HPDE6-E6E7 (cell line): ENCODE measurements around the gene RABGAP1L.
A peak's percentile ranks its signal among the peaks of the same experiment; 100 is the strongest.
"Not testable (repeated sequence)": the region's sequence is repeated elsewhere in the genome, so short reads cannot be mapped to it uniquely, and the experiment has no call there.

ENCODE experiments used
- DNase-seq: peaks from one replicate; pipeline ENCODE4 v3.0.0; 2011; ENCODE audit warnings: missing footprints; ENCODE audit errors: extremely low spot score

Gene RABGAP1L

DNA sequence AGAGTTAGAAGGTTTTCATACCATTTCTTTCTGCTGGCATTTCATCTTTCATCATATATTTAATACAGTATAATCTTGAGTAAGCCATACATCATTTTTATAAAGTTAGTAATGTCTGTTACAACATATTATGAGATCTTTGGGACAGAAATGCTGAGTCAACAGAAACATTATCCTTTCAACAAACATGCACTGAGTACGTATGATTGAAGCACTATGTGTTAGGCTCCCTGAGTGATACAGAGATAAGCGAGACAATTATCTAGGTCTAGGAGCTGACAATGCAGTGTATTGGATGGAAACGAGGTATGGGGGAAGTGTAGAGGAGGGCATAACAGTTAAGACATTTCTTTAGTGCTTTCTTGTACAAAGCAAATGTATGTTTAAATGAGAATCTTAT, 268.7 kb downstream of the RABGAP1L start:
- no peak for DNase-seq

DNA sequence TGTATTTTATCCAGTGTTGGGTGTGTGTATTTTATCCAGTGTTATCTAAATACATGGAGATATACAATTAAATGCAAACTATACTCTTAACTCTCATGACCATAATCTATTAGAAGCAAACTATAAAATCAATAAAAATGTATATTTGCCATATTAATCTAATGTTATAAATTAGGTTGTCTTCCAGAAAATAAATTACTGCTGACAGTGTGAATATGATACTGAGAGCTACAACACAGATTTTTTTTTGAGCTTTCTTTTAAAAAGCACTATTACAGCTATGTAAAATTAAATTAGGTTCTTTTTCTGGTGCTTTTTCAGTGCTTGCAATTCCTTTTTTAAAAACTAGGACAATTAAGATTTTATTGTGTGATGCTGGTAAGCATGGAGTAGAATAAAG, 269.4 kb downstream of the RABGAP1L start:
- DNase-seq: no peak

DNA sequence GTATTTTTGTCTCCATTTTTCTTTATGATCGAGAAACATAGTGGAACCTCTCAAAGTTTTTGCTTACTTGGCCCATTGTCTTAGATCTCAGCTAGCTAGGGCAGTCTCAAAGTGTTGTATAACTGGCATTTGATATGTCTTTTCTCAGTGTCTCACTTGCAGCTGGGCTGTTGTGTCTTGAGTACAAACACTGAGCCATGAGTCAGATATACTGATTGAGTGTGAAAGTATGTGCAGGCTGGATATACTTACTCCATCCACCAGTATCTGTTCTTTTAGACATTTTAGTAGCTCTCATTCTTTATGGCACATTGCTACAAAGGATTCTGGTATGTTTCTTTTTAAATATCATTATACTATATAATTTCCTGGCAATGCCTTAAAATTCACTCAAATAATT, 274.1 kb downstream of the RABGAP1L start:
- DNase-seq: peak; percentile 3

- DNase-seq: no peak
These were observed 286.0 kb downstream of the RABGAP1L start for GRCh38 chr1:174445351-174445750.

- no peak for DNase-seq
These were observed 286.5 kb downstream of the RABGAP1L start for GRCh38 chr1:174445817-174446216.

DNA sequence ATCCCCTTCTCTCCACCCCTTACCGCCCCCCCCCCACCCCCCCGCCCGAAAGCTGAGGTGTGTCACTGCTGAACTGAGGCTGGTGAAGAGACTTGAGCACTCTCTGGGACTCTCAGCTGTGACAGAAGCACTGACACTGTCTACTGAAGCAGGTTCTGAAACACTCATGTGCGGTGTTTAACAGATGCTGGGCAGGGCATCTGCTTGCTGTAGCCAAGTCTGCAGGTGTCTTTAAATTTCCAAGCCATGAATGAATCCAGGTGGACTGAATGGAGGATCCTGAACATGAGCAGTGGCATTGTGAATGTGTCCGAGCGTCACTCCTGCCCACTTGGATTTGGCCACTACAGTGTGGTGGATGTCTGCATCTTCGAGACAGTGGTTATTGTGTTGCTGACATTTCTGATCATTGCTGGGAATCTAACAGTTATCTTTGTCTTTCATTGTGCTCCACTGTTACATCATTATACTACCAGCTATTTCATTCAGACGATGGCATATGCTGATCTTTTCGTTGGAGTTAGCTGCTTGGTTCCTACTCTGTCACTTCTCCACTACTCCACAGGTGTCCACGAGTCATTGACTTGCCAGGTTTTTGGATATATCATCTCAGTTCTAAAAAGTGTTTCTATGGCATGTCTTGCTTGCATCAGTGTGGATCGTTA, 288.7 kb downstream of the RABGAP1L start, which contains the start of gene GPR52:
Gene GPR52, plus strand, starts transcription at position 99 of the 665 bp plus-strand sequence. Its CDS starts 148 bp downstream, at position 247.
- DNase-seq: no peak

DNA sequence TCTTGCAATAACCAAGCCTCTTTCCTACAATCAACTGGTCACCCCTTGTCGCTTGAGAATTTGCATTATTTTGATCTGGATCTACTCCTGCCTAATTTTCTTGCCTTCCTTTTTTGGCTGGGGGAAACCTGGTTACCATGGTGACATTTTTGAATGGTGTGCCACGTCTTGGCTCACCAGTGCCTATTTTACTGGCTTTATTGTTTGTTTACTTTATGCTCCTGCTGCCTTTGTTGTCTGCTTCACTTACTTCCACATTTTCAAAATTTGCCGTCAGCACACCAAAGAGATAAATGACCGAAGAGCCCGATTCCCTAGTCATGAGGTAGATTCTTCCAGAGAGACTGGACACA, 289.2 kb downstream of the RABGAP1L start:
- no peak for DNase-seq

- DNase-seq: no peak
These were observed 289.7 kb downstream of the RABGAP1L start for GRCh38 chr1:174448974-174449373.

GRCh38 chr1:174451408-174451807, 292.1 kb downstream of the RABGAP1L start:
- DNase-seq: no peak

DNA sequence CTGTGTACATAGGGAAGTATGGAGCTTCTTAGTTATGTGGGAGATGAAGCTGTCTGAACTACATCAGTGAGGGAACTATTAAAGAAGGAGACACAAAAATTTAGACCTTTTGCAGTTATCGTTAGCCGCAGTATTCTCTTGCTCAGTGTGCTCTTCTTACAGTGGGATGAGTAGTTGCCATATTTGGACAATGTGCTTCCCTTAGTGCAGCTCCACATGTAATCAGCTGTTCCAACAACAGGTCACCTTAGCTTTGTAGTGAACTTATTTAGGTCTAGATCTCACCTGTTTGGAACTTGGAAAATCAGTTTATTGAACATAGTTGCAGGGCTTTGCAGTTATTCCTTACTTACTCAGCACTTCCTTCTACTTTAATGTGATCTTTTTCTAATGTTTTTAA, 306.5 kb downstream of the RABGAP1L start:
- no peak for DNase-seq

DNA sequence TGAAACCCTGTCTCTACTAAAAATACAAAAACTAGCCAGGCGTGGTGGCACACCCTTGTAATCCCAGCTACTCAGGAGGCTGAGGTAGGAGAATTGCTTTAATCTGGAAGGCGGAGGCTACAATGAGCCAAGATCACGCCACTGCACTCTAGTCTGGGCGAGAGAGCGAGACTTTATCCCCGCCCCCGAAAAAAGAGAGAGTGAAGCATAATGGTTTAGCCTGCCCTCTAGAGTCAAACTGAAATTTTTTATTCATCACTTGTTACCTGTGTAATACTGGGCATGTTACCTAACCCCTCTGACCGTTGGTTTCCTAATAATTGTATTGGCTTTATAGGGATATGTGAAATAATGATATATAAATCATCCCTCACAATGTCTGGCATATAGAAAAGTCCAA, 307.3 kb downstream of the RABGAP1L start:
- no peak for DNase-seq

GRCh38 chr1:174469052-174469451, 309.7 kb downstream of the RABGAP1L start:
- DNase-seq: no peak

- DNase-seq: no peak
These were observed 310.4 kb downstream of the RABGAP1L start for GRCh38 chr1:174469687-174470086.

DNA sequence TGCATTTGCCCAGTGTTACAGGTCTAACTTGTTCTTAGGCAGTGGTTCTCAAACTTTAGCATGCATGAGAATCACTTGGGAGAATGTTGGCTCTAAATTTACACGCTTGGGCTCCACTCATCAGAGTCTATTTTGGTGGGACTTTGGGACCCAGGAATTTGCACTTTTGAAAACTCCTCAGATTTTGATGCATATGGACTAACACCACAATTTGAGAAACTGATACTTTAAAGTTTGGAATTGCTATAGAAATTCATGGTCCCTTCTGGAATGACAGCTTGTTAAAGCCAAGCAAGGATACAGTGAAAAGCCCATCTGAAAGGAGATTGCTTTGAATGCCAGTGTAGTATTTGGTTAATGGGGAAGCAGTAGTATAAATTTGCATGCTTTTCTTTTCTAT, 320.0 kb downstream of the RABGAP1L start:
- no peak for DNase-seq

GRCh38 chr1:174480324-174480723, 321.0 kb downstream of the RABGAP1L start:
- no peak for DNase-seq

GRCh38 chr1:174491606-174492005, 332.3 kb downstream of the RABGAP1L start:
- DNase-seq: no peak

DNA sequence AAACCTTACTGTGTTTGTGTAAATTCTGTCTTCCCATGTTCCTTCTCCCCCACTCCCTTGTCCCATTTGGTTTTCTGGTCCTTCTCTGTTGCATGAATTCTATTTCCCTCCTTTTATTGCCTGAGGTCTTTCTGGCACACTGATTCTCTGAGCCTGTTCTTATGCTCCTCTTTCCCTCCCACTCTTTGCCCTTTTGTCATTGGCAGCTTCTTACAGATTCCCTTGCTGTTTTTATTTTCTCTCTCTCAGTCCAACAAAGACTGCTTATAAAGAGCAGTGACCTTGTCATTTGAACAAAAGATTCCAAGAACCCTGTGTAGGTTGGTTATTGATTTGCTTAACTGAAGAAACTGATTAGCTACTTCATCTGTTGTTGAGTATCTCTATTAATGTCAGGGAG, 338.2 kb downstream of the RABGAP1L start:
- DNase-seq: no peak

DNA sequence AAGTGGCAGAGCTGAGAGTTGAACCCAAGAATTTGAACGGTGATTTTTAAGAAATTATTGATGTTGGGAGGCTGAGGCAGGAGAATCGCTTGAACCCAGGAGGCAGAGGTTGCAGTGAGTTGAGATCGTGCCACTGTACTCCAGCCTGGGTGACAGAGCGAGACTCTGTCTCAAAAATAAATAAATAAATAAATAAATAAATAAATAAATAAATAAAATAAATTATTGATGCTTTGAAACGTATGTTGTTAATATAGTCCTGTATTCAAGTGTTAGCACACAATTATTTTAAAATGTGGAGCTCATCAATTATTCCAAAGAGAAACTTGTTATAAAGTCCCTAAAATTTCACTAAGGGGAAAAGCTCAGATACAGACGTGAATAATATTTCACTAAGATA, 357.4 kb downstream of the RABGAP1L start:
- DNase-seq: not testable (repeated sequence)

- no peak for DNase-seq
These were observed 360.5 kb downstream of the RABGAP1L start for GRCh38 chr1:174519844-174520243.

DNA sequence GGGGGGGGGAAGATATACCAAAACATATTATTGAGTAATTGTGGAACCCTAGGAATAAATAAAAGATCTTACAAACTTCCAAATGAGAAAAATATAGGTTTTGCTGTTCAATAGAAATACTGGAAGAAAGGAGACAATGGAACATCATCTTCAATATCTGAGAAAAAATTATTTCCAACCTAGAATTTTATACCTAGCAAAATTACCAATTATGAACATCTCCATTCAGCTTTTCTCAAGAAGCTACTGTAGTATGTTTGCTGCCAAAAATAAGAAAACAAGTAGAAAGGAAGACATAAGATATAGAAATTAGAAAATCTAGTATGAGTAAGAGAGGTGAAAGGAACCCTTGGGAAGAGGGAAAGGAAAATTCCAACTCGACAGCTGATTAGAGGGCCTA, 372.4 kb downstream of the RABGAP1L start:
- DNase-seq: no peak

- DNase-seq: no peak
These were observed 375.5 kb downstream of the RABGAP1L start for GRCh38 chr1:174534789-174535188.

DNA sequence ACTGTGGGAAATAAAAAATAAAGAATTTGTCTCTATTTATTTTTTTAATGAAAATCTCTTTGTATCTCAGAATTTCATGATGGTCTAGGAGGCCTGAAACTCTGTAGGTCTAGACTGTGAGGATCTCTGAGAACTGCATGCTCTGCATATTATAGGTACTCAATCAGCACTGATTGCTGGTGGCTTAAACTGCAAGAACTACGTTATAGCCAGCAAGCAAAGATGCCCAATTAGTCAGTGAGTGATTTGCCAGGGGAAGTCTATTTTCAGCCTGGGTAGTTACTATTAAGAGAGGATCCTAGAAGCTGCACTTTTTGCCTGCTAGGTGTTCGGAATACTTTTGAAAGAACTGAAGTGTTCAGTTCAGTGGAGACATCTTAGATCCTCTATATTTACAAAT, 375.9 kb downstream of the RABGAP1L start:
- no peak for DNase-seq

- not testable (repeated sequence) for DNase-seq
These were observed 384.1 kb downstream of the RABGAP1L start for GRCh38 chr1:174543421-174543820.

DNA sequence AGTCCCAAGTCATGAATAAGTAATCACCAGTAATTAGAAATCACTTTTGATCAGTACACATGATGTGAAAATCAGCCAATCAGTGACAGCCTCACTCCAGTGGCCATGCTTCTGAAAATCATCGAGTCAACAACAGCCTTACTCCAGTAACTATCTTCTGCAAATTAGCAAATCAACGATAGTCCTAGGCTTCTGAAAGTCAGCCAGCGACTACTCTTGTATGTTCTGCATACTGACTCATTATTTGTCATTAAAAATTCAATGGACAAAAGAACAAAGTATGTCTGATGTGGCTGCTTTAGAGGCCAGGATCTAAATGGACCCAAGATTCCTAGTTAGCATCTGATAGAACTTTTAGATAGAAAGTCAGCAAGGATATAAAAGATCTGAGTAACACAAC, 391.0 kb downstream of the RABGAP1L start:
- no peak for DNase-seq
